ENCODE measurements around the gene FZD2.
"Not testable (repeated sequence)": the region's sequence is repeated elsewhere in the genome, so short reads cannot be mapped to it uniquely, and the experiment has no call there.

Gene FZD2

DNA sequence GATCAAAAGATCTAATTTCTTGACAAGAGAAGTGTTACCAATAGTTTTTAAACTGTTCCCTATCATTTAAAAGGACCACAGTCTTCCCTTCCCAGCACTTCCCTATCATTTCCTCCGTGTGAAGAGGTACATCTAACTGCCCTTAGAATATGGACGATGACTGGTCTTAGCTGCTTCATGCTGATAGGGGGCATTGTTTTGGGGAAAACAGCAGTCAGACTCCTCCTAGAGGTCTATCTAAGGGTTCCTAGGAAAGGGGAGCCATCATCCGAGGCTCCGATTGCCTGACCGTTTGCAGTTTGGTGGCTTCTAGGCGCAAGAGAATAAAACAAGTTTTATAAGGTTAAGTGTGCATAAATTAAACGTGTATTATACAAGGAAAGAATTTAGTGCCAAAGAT, 7.1 kb downstream of the FZD2 start:
- no peak overlapping the region for H3K4me3 ChIP-seq
- intact Hi-C loops (cut with DNase I; ENCODE audit: low total_unique reads): no loop called here
- TF ChIP-seq, protein P1, sequence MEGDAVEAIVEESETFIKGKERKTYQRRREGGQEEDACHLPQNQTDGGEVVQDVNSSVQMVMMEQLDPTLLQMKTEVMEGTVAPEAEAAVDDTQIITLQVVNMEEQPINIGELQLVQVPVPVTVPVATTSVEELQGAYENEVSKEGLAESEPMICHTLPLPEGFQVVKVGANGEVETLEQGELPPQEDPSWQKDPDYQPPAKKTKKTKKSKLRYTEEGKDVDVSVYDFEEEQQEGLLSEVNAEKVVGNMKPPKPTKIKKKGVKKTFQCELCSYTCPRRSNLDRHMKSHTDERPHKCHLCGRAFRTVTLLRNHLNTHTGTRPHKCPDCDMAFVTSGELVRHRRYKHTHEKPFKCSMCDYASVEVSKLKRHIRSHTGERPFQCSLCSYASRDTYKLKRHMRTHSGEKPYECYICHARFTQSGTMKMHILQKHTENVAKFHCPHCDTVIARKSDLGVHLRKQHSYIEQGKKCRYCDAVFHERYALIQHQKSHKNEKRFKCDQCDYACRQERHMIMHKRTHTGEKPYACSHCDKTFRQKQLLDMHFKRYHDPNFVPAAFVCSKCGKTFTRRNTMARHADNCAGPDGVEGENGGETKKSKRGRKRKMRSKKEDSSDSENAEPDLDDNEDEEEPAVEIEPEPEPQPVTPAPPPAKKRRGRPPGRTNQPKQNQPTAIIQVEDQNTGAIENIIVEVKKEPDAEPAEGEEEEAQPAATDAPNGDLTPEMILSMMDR (IDR thresholded peaks at IDR 0.05): no peak

GRCh38 chr17:44565866-44566443, 8.7 kb downstream of the FZD2 start:
- Histone ChIP-seq H3K4me3 (no peak overlapping the region), H3K27me3 (no peaks in the 10 kb centered on the region), H3K27ac (no peak overlapping the region), H3K9me3 (peaks cover 0 to 12% (median 8%) of the 10 kb centered on the region in 3 donors), H3K4me1 (no peaks in the 10 kb centered on the region), H3K36me3 (no peaks in the 10 kb centered on the region)
- intact Hi-C loops (cut with DNase I; ENCODE audit: low total_unique reads): no loop called here
- TF ChIP-seq, protein P1 (IDR thresholded peaks at IDR 0.05): no peak
- no peak for DNase-seq

More for the DNA sequence above, 7.1 kb downstream of the FZD2 start:
- Histone ChIP-seq H3K27me3 (no peaks in the 10 kb centered on the region), H3K36me3 (no peaks in the 10 kb centered on the region), H3K4me1 (peaks cover 0 to 13% (median 3%) of the 10 kb centered on the region in 4 donors), H3K9me3 (peaks cover 0 to 12% (median 8%) of the 10 kb centered on the region in 3 donors), H3K27ac (no peak overlapping the region)
- DNase-seq: no peak

DNA sequence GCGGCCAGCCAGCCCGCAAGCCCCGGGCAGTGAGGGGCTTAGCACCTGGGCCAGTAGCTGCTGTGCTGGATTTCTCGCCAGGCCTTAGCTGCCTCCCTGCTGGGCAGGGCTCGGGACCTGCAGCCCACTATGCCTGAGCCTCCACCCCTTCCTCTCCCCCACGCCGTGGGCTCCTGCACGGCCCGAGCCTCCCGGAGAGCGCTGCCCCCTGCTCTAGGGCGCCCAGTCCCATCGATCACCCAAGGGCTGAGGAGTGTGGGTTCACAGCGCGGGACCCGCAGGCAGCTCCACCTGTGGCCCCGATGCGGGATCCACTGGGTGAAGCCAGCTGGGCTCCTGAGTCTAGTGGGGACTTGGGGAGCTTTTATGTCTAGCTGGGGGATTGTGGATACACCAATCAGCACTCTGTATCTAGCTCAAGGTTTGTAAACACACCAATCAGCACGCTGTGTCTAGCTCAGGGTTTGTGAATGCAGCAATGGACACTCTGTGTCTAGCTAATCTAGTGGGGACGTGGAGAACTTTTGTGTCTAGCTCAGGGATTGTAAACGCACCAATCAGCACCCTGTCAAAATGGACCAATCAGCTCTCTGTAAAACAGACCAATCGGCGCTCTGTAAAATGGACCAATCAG, 11.1 kb downstream of the FZD2 start:
- H3K4me1 ChIP-seq; intact Hi-C loops (cut with DNase I; ENCODE audit: low total_unique reads); H3K4me3 ChIP-seq; H3K36me3 ChIP-seq; DNase-seq; H3K27me3 ChIP-seq; H3K27ac ChIP-seq: not testable (repeated sequence)
- H3K9me3 ChIP-seq: peaks cover 0 to 12% (median 8%) of the 10 kb centered on the region in 3 donors

GRCh38 chr17:44568945-44569858, 11.9 kb downstream of the FZD2 start:
- no peaks in the 10 kb centered on the region for H3K4me1 ChIP-seq
- H3K4me3 ChIP-seq: peak overlapping the region in 1 of 2 donors; percentile 26
- no peak overlapping the region for H3K27ac ChIP-seq
- TF ChIP-seq, protein P1 (IDR thresholded peaks at IDR 0.05): no peak
- no peaks in the 10 kb centered on the region for H3K27me3 ChIP-seq
- H3K36me3 ChIP-seq: no peaks in the 10 kb centered on the region
- intact Hi-C loops (cut with DNase I; ENCODE audit: low total_unique reads): no loop called here
- no peak for DNase-seq
- H3K9me3 ChIP-seq: peaks cover 0 to 12% (median 8%) of the 10 kb centered on the region in 3 donors

DNA sequence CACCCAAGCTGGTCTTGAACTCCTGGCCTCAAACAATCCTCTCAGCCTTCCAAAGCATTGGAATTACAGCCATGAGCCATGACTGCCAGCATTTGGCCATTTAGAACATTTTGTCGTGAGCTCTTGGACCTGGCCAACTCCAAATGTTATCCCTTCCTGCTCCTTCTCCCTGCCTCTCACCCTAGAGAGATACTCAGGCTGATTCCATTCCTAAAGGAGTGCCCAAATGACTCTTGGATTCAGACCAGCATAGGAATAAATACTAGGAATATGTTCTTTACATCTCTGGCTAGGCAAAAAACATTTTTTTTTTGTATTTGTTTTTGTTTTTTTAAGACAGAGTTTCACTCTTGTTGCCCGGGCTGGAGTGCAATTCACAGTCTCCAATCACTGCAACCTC, 15.5 kb downstream of the FZD2 start:
- TF ChIP-seq, protein P1 (IDR thresholded peaks at IDR 0.05): no peak
- intact Hi-C loops (cut with DNase I; ENCODE audit: low total_unique reads): no loop called here
- Histone ChIP-seq H3K27ac (no peak overlapping the region), H3K27me3 (no peaks in the 10 kb centered on the region), H3K4me1 (no peaks in the 10 kb centered on the region), H3K4me3 (no peak overlapping the region), H3K9me3 (no peaks in the 10 kb centered on the region), H3K36me3 (no peaks in the 10 kb centered on the region)
- no peak for DNase-seq

GRCh38 chr17:44575403-44575802, 18.1 kb downstream of the FZD2 start:
- no peaks in the 10 kb centered on the region for H3K4me1 ChIP-seq
- H3K27ac ChIP-seq: no peak overlapping the region
- no peaks in the 10 kb centered on the region for H3K36me3 ChIP-seq
- H3K9me3 ChIP-seq: no peaks in the 10 kb centered on the region
- TF ChIP-seq, protein P1 (IDR thresholded peaks at IDR 0.05): no peak
- DNase-seq: no peak
- intact Hi-C loops (cut with DNase I; ENCODE audit: low total_unique reads): no loop called here
- H3K27me3 ChIP-seq: no peaks in the 10 kb centered on the region
- H3K4me3 ChIP-seq: no peak overlapping the region

Data from tibial artery (tissue), 4 donors.